Stimulated activated CD8-positive, alpha-beta memory T cell treated with anti-CD3 and anti-CD28 coated beads, Interleukin-7, amount 100 ng/mL, for 1 hour (primary cell): Measurements from ENCODE around the gene ADTRP.
"Not testable (repeated sequence)": the region's sequence is repeated elsewhere in the genome, so short reads cannot be mapped to it uniquely, and the experiment has no call there.

ENCODE experiments used
- DNase-seq, 2 donors: peaks; one replicate each; pipeline ENCODE4 v3.0.0-alpha.2; 2020; ENCODE audit warnings: low read depth in 2 of 2

Gene ADTRP

DNA sequence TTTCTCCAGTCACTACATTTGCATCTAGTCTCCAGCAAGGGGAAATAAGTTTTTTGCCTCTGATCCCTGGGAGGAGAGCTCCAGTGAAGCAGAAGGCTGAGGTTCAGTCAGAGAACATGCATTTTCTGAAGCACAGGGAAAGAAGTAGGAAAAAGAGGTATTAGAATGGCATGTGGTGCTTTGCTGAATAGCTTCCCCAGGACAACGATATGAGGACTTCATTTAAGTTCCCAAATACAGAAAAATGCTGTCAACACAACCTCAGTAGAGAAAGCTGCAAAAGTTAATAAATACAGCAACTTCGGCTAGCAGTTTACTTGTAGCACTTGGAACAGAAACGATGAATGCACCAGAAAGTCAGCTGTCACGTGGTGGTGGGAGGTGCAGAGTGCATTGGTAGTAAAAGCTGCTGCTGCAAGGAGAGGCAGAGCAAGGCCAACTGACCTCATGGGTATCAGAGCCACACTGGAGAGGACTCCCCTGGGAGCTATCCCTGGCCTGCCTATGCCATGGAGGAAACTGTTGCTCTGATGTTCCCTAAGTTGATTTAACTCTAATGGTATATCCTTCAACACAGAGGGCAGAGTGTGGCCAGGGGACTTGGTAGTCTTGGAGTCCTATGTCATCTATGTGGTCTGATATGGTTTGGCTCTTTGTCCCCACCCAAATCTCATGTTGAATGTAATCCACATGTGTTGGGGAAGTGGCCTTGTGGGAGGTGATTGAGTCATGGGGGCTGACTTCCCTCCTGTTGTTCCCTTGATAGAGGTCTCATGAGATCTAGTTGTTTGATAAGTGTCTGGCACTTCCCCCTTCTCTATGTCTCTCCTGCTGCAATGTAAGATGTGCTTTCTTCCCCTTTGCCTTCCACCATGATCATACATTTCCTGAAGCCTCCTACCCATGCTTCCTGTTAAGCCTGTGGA lies 85.9 kb downstream of the ADTRP start:
- no peak for DNase-seq

- DNase-seq, result no peak
Measured at GRCh38 chr6:11689847-11690246, 88.8 kb downstream of the ADTRP start.

DNA sequence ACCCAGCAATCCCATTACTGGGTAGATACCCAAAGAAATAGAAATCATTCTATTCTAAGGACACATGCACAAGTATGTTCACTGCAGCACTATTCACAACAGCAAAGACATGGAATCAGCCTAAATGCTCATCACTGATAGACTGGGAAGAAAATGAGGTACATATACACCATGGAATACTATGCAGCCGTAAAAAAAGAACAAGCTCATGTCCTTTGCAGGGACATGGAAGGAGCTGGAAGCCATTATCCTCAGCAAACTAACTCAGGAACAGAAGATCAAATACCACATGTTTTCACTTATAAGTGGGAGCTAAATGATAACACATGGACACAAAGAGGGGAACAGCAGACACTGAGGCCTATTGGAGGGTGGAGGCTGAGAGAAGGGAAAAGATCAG lies 89.2 kb downstream of the ADTRP start:
- DNase-seq, result not testable (repeated sequence)

GRCh38 chr6:11688425-11688709 lies 90.2 kb downstream of the ADTRP start:
- DNase-seq, result no peak

GRCh38 chr6:11685481-11686093 lies 93.0 kb downstream of the ADTRP start:
- no peak for DNase-seq

DNA sequence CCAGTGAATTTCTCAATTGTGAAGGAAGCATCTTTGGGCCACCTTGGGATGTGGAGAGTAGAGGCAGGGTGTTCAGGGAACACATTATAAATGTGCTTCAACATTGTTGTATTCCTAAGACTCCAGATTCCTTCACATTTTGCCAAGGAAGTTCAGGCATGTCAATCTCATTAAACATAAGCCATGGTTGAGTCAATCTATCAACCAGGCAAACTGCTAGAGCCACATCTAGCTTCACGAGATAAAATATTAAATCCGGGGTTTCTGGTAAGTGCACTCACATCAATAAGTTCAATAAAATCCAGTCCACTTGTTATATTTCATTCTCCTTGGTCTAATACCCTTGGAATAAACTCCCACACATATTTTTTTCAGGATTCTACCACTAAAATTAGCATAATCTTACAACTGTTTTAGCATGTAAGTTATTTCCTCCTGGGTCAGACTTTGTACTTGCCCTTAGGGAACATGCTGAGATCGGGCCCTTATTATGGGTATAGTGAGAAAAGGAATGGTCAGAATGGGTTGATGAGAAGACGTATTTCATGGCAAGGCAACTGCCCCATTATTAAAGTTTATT lies 93.6 kb downstream of the ADTRP start:
- no peak for DNase-seq

DNA sequence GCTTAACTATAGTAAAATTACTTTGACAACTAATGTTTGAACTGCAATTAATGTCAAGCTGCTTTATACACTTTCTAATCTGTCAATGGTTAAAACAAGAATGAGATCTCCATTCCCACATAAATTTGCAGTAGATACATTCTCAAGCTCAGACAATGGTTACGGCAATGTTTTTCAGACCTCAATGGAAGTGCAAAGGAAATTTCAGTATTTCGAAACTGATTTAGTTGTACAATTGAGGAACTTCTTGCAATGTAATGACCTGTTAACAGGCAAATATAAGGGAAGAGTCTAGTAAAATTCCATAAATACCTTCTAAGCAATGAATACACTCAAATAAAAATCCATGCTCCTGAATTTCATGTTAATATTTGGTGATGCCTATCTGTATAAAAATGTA lies 94.7 kb downstream of the ADTRP start:
- no peak for DNase-seq

- DNase-seq, result no peak
Measured at GRCh38 chr6:11682561-11682975, 96.0 kb downstream of the ADTRP start.

DNA sequence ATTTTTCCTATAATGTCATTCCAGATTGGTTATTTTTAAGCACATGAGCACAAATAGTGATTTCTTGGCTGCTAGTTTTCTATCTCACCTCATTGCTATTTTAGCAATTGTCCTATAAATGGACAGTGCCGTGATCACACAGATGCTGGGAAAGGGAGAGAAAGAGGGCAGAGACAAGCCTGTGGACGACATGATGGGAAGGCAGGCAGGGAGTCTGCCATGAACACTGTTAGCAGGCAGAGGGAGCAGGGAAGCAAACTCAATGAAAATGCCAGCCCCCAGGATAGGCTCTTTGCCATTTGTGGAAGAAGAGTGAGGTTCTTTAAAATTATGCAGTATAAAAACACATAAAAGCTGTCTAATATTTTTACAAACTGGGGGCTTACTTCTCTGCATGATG lies 96.8 kb downstream of the ADTRP start:
- DNase-seq, result no peak

- no peak for DNase-seq
Measured at GRCh38 chr6:11681357-11681756, 97.2 kb downstream of the ADTRP start.

GRCh38 chr6:11680479-11680878 lies 98.1 kb downstream of the ADTRP start:
- not testable (repeated sequence) for DNase-seq

GRCh38 chr6:11679099-11679498 lies 99.5 kb downstream of the ADTRP start:
- no peak for DNase-seq

- DNase-seq, result no peak
Measured at GRCh38 chr6:11675601-11676000, 103.0 kb downstream of the ADTRP start.

GRCh38 chr6:11672669-11673068 lies 105.9 kb downstream of the ADTRP start:
- DNase-seq, result no peak

DNA sequence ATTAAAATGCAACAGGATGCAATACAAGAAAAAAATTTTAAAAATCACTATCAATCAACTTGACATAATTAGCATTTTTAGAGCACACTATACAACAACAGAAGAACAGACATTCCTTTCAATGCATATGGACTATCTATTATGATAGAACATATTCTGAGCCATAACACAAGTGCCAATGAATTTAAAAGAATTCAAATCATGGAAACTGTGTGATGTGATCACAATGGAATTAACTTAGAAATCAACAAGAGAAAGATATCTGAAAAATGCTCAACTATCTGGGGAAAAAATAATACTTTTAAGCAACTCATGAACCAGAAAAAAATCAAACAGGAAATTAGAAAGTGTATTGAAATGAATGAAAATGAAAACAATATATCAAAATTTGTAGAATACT lies 106.3 kb downstream of the ADTRP start:
- DNase-seq, result no peak

DNA sequence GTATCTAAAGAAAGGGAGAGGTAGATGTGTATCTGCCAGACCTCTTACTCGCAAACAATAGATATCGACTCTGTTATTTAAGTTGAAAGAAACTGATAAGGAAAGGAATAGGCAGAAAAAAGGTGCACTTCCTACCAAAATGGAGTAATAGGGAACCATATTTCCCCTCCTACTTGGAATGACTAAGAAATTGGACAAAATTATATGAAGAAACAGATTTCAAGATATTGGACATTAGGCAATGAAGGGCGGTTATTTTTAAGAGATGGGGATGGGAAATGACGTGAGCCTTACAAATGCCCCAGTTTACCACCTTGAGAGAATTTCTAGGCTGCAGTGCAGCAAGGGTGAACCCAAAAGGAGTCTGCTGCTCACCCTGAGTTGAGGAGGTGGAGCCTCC lies 108.9 kb downstream of the ADTRP start:
- DNase-seq, result no peak

DNA sequence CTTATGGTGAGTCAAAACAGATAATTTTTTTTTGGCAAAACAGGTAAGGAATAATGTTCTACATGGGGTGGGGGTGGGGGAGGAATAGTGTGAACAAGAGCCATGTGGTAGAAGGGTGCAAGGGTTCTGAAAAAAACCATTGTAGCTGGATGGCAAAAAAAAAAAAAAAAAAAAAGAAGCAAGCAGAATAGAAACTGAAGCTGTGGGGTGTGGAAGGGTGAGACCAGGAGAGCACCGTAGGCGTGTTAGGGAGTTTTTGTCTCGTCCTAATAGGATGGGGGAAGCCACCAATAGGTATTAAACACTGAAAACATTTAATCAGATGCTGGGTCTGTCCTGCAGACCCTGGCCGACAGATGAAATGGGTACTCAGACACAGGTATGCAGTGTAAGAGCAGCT lies 110.1 kb downstream of the ADTRP start:
- DNase-seq, result no peak

DNA sequence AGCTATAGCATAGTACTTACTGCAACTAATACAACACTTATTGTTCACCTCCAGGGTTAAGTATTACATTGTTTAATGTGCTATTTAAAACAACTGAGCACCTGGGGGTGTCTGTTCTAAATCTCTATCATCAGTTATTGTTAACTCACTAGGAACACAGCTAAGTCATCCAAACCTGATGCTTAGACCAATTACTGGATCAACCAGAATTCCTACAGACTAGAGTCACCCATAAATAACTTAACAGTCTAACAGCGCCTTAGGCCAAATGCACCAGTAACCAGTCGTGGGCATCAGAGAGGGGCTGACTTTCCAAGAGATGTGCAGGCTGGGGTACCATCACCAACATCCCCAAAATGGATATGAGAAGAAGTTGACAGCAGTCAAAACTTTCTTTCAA lies 110.7 kb downstream of the ADTRP start:
- no peak for DNase-seq

DNA sequence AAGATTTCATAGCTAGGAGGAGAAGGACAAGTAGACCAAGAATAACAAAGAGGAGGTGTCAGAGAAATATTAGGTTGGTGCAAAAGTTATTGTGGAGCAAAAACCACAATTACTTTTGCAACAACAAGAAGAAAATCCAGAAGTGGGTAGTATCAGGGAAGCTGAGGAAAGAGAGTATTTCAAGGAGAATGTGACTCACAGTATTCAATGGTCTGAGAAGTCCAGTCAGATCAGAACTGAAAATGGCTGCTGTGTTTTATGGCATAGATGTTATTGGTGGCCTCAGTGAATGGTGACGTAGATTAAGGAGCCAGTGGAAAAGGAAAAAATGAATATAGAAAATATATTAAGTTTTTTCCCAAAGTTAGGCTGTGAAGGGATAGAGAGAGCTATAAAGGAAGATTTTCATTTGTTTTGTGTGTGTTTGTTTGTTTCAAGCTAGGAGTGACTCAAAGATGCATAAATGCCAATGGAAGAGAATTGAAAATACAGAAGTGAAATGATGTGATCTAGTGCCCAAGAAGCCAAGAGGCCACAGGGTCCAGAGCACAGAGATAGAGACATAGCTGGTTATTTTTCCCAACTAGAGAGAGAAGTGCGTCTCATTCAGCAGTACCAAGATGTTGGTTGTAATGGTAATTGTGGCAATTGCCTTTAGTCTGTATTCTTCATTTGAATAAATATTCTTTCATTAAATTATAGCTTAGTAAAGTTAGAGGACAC lies 112.8 kb downstream of the ADTRP start:
- DNase-seq, result no peak
